Thyroid gland (tissue), 4 donors: ENCODE results near the gene BAHD1. TPM values are rescaled to one million over a fixed set of nuclear protein-coding genes. Genes with fewer than 3 reads are reported as not detected.

ENCODE experiments used
- DNase-seq, 2 donors: peaks; one replicate each; pipeline ENCODE4 v3.0.0-alpha.2; 2019
- H3K27ac ChIP-seq, 3 donors: fragments of 200-600 bp; sonication (generic); 1 replicate in 2 of 3; 2 replicates in 1 of 3; pipeline ENCODE4 v1.5.1; 2016 to 2019; ENCODE audit warnings: mild to moderate bottlenecking in 1 of 3, moderate library complexity in 1 of 3
- H3K27me3 ChIP-seq: fragments of 200-600 bp; sonication (generic); one replicate; pipeline ENCODE4 v1.5.1; 2019
- H3K36me3 ChIP-seq, 2 donors: fragments of 200-600 bp; sonication (generic); one replicate each; pipeline ENCODE4 v1.5.1; 2016 to 2019
- H3K4me1 ChIP-seq, 2 donors: fragments of 200-600 bp; sonication (generic); one replicate each; pipeline ENCODE4 v1.5.1; 2017 to 2019
- H3K4me3 ChIP-seq, 3 donors: fragments of 200-600 bp; sonication (generic); replicated peaks in 1 of 3; 1 replicate in 2 of 3; 2 replicates in 1 of 3; pipeline ENCODE4 v1.5.1; 2016; ENCODE audit warnings: mild to moderate bottlenecking in 1 of 3
- H3K9me3 ChIP-seq: fragments of 200-600 bp; sonication (generic); one replicate; pipeline ENCODE4 v1.5.1; 2017
- CTCF ChIP-seq, 6 experiments: fragments of 200-600 bp in 3 of 6; fragments of 450-650 bp in 3 of 6; sonication (generic) in 3 of 6; IDR thresholded peaks; one replicate each; pipeline ENCODE4 v1.5.1; 2016 to 2019; ENCODE audit warnings: antibody characterized with exemption in 6 of 6, mild to moderate bottlenecking in 2 of 6, inconsistent platforms in 1 of 6, moderate library complexity in 1 of 6
- POLR2A ChIP-seq, 2 donors: fragments of 450-650 bp; IDR thresholded peaks; one replicate each; pipeline ENCODE4 v1.6.1; 2017; ENCODE audit warnings: antibody characterized with exemption in 2 of 2, mild to moderate bottlenecking in 2 of 2, moderate library complexity in 1 of 2
- WGBS, 2 donors: methylation state at CpG; one replicate each; pipeline ENCODE4 v1.1.5; 2017; 5-methylcytosine and 5-hydroxymethylcytosine counted together
- intact Hi-C: fragments of 100-400 bp; cut with DNase I; formaldehyde crosslinking; loops from one replicate; pipeline ENCODE4 v1.15.1; 2023
- total RNA-seq, 4 donors: library from RNA; depleted of rRNA; stranded (reverse); fragments of >200 nt; gene quantifications; one replicate each; pipeline ENCODE4 v1.2.3, GENCODE V29; 2016

Gene BAHD1
- total RNA-seq, 4 donors from 2014 or later, result 20.0 to 50.4 (median 35.1) TPM

GRCh38 chr15:40416056-40416455 is 24.7 kb upstream of the BAHD1 start:
- no peak for DNase-seq
- H3K27ac ChIP-seq, result no peak overlapping the region
- no peaks in the 10 kb centered on the region for H3K9me3 ChIP-seq
- WGBS, 2 donors, result 96 to 100% methylated on average over 3 to 11 of the region's 14 CpGs
- H3K4me3 ChIP-seq, result no peak overlapping the region
- intact Hi-C loops, result no loop called here
- peaks cover 12 to 17% of the 10 kb centered on the region in 2 donors for H3K4me1 ChIP-seq
- H3K27me3 ChIP-seq, result no peaks in the 10 kb centered on the region
- TF ChIP-seq POLR2A (IDR thresholded peaks at IDR 0.05), result no peak
- TF ChIP-seq CTCF (IDR thresholded peaks at IDR 0.05), result no peak
- H3K36me3 ChIP-seq, result peaks cover 60 to 72% of the 10 kb centered on the region in 2 donors

- Histone ChIP-seq H3K36me3 (peaks cover 42 to 53% of the 10 kb centered on the region in 2 donors), H3K9me3 (no peaks in the 10 kb centered on the region), H3K27me3 (no peaks in the 10 kb centered on the region), H3K27ac (no peak overlapping the region), H3K4me3 (no peak overlapping the region), H3K4me1 (peaks cover 23 to 28% of the 10 kb centered on the region in 2 donors)
- WGBS, 2 donors, result 91 to 96% methylated on average over 9 to 10 of the region's 10 CpGs
- TF ChIP-seq POLR2A (IDR thresholded peaks at IDR 0.05) (no peak), CTCF (IDR thresholded peaks at IDR 0.05) (no peak)
- intact Hi-C loops, result no loop called here
- no peak for DNase-seq
These were observed 22.6 kb upstream of the BAHD1 start for GRCh38 chr15:40418126-40418525.

- Histone ChIP-seq H3K27me3 (no peaks in the 10 kb centered on the region), H3K36me3 (peaks cover 28 to 32% of the 10 kb centered on the region in 2 donors), H3K4me1 (peaks cover 23 to 28% of the 10 kb centered on the region in 2 donors), H3K9me3 (no peaks in the 10 kb centered on the region), H3K4me3 (no peak overlapping the region), H3K27ac (peak overlapping the region; percentile 86 to 95 (median 87))
- intact Hi-C loops, result loop anchor here (5.0 to 10.0 kb wide), 2 partner anchors 55 to 138 kb away; partner anchors contain the start of gene ANKRD63
- TF ChIP-seq CTCF (IDR thresholded peaks at IDR 0.05), result peak in 1 of 6 experiments; percentile 6
- TF ChIP-seq POLR2A (IDR thresholded peaks at IDR 0.05), result peak in 1 of 2 donors; percentile 65
- DNase-seq, result peak; percentile 92 to 95
- 48 to 49% methylated on average over 5 to 11 of the region's 11 CpGs for WGBS, 2 donors
These were observed 20.6 kb upstream of the BAHD1 start for GRCh38 chr15:40420071-40420713.

DNA sequence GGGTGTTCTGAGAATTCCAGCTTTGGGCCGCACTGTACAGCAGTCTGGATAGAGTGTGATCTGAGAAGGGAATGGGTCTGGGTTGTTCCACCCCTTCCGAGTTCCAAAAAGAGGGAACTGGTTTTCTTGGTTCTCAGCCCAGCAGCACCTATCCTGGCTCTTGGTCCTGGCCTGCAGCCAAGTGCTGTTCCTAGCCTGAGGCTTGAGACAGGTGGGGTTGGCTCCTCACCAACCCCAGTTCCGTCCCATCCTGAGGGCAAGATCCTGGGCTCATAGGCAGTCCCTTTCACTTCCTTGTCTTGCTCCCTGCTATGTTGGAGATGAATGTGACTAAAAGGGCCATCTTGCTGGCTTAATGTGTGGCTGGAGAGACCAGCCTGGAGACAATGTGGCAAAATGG is 20.0 kb upstream of the BAHD1 start:
- intact Hi-C loops, result loop anchor here (5.0 to 10.0 kb wide), 2 partner anchors 56 to 138 kb away; partner anchors contain the start of gene ANKRD63
- Histone ChIP-seq H3K27me3 (no peaks in the 10 kb centered on the region), H3K4me3 (no peak overlapping the region), H3K4me1 (peaks cover 23 to 28% of the 10 kb centered on the region in 2 donors), H3K36me3 (peaks cover 23 to 26% of the 10 kb centered on the region in 2 donors), H3K9me3 (no peaks in the 10 kb centered on the region), H3K27ac (peak overlapping the region; percentile 86 to 95 (median 87))
- peak; percentile 98 for DNase-seq
- TF ChIP-seq CTCF (IDR thresholded peaks at IDR 0.05), result no peak
- TF ChIP-seq POLR2A (IDR thresholded peaks at IDR 0.05), result peak in 1 of 2 donors; percentile 54
- 28 to 37% methylated on average over 3 of the region's 3 CpGs for WGBS, 2 donors
